IPS DF 6.9 (cell line): ENCODE measurements around the gene BCAS4.
"Not testable (repeated sequence)": the region's sequence is repeated elsewhere in the genome, so short reads cannot be mapped to it uniquely, and the experiment has no call there.

ENCODE experiments used
- DNase-seq: peaks from one replicate; pipeline ENCODE4 v3.0.0-alpha.2; 2013; ENCODE audit warnings: low read depth, low spot score
- H3K27ac ChIP-seq: one replicate; pipeline ENCODE4 v1.5.1; 2013; ENCODE audit warnings: low read length, control low read depth
- H3K27me3 ChIP-seq: 2 replicates; pipeline ENCODE4 v1.6.1; 2013; ENCODE audit warnings: mild to moderate bottlenecking, low read length; ENCODE audit not compliant: control insufficient read depth, insufficient read depth
- H3K36me3 ChIP-seq: 2 replicates; pipeline ENCODE4 v1.6.1; 2013; ENCODE audit warnings: low read length; ENCODE audit not compliant: control insufficient read depth, insufficient read depth
- H3K4me1 ChIP-seq: 2 replicates; pipeline ENCODE4 v1.6.1; 2013; ENCODE audit warnings: low read length; ENCODE audit not compliant: control insufficient read depth, insufficient read depth
- H3K4me3 ChIP-seq: 2 replicates; pipeline ENCODE4 v1.5.1; 2013; ENCODE audit warnings: mild to moderate bottlenecking, low read length
- H3K9me3 ChIP-seq: 2 replicates; pipeline ENCODE4 v1.6.1; 2013; ENCODE audit warnings: low read length, inconsistent platforms; ENCODE audit not compliant: control insufficient read depth, insufficient read depth
- WGBS: extraction: QIAGEN DNeasy Blood & Tissue Kit; methylation state at CpG from one replicate; pipeline ENCODE4 v1.1.7; 2013; ENCODE audit warnings: mixed read lengths, missing lambda C conversion rate; ENCODE audit not compliant: insufficient read length, insufficient coverage; 5-methylcytosine and 5-hydroxymethylcytosine counted together

The BCAS4 gene

GRCh38 chr20:50799176-50799889 lies 4.5 kb downstream of the BCAS4 start:
- no peaks in the 10 kb centered on the region for H3K27me3 ChIP-seq
- no CpG with 5 or more reads among the region's 13 CpGs for WGBS
- no peak overlapping the region for H3K27ac ChIP-seq
- H3K36me3 ChIP-seq: no peaks in the 10 kb centered on the region
- no peak for DNase-seq
- no peaks in the 10 kb centered on the region for H3K4me1 ChIP-seq
- H3K9me3 ChIP-seq: no peaks in the 10 kb centered on the region
- no peak overlapping the region for H3K4me3 ChIP-seq

- Histone ChIP-seq H3K36me3 (no peaks in the 10 kb centered on the region), H3K4me3 (no peak overlapping the region), H3K27ac (no peak overlapping the region), H3K4me1 (no peaks in the 10 kb centered on the region), H3K9me3 (no peaks in the 10 kb centered on the region), H3K27me3 (no peaks in the 10 kb centered on the region)
- DNase-seq: no peak
- WGBS: no CpG with 5 or more reads among the region's 8 CpGs
These were observed 5.2 kb downstream of the BCAS4 start for GRCh38 chr20:50799890-50800550.

GRCh38 chr20:50800986-50801746 lies 6.3 kb downstream of the BCAS4 start:
- not testable (repeated sequence) for H3K36me3 ChIP-seq, H3K27ac ChIP-seq, H3K4me1 ChIP-seq, H3K4me3 ChIP-seq, DNase-seq, H3K9me3 ChIP-seq, H3K27me3 ChIP-seq
- no CpG with 5 or more reads among the region's 13 CpGs for WGBS

- Histone ChIP-seq H3K27me3 (no peaks in the 10 kb centered on the region), H3K4me1 (no peaks in the 10 kb centered on the region), H3K4me3 (no peak overlapping the region), H3K27ac (no peak overlapping the region), H3K36me3 (no peaks in the 10 kb centered on the region), H3K9me3 (no peaks in the 10 kb centered on the region)
- DNase-seq: no peak
- no CpG with 5 or more reads among the region's 5 CpGs for WGBS
These were observed 6.9 kb downstream of the BCAS4 start for GRCh38 chr20:50801747-50802125.

GRCh38 chr20:50802289-50802688 lies 7.4 kb downstream of the BCAS4 start:
- Histone ChIP-seq H3K36me3 (no peaks in the 10 kb centered on the region), H3K27me3 (no peaks in the 10 kb centered on the region), H3K9me3 (no peaks in the 10 kb centered on the region), H3K4me1 (no peaks in the 10 kb centered on the region), H3K27ac (no peak overlapping the region), H3K4me3 (no peak overlapping the region)
- no CpG with 5 or more reads among the region's 8 CpGs for whole genome bisulfite sequencing
- DNase-seq: no peak

GRCh38 chr20:50804437-50805348 lies 9.8 kb downstream of the BCAS4 start:
- Histone ChIP-seq H3K27ac (no peak overlapping the region), H3K9me3 (no peaks in the 10 kb centered on the region), H3K36me3 (no peaks in the 10 kb centered on the region), H3K4me1 (no peaks in the 10 kb centered on the region), H3K27me3 (no peaks in the 10 kb centered on the region), H3K4me3 (no peak overlapping the region)
- no peak for DNase-seq
- no CpG with 5 or more reads among the region's 11 CpGs for WGBS

GRCh38 chr20:50805349-50805684 lies 10.5 kb downstream of the BCAS4 start:
- DNase-seq: no peak
- Histone ChIP-seq H3K36me3 (no peaks in the 10 kb centered on the region), H3K9me3 (no peaks in the 10 kb centered on the region), H3K4me1 (no peaks in the 10 kb centered on the region), H3K4me3 (no peak overlapping the region), H3K27me3 (no peaks in the 10 kb centered on the region), H3K27ac (no peak overlapping the region)
- WGBS: no CpG with 5 or more reads among the region's 1 CpG

GRCh38 chr20:50806126-50806768 lies 11.4 kb downstream of the BCAS4 start:
- H3K4me3 ChIP-seq: no peak overlapping the region
- H3K27ac ChIP-seq: no peak overlapping the region
- no peaks in the 10 kb centered on the region for H3K27me3 ChIP-seq
- H3K4me1 ChIP-seq: no peaks in the 10 kb centered on the region
- no peaks in the 10 kb centered on the region; the same call in 1 of the 2 replicates for H3K36me3 ChIP-seq
- no CpG with 5 or more reads among the region's 5 CpGs for WGBS
- no peak for DNase-seq
- no peaks in the 10 kb centered on the region for H3K9me3 ChIP-seq

GRCh38 chr20:50810063-50810462 lies 15.2 kb downstream of the BCAS4 start:
- Histone ChIP-seq H3K36me3 (no peaks in the 10 kb centered on the region; the same call in 1 of the 2 replicates), H3K9me3 (no peaks in the 10 kb centered on the region), H3K27me3 (no peaks in the 10 kb centered on the region), H3K4me1 (no peaks in the 10 kb centered on the region), H3K4me3 (no peak overlapping the region), H3K27ac (no peak overlapping the region)
- WGBS: no CpG with 5 or more reads among the region's 4 CpGs
- no peak for DNase-seq
